DOHH2 (cell line): ENCODE data around the gene GMPR2.
"Not testable (repeated sequence)": the region's sequence is repeated elsewhere in the genome, so short reads cannot be mapped to it uniquely, and the experiment has no call there.

Experiments
- H3F3A ChIP-seq: fragments of 200-600 bp; sonication (generic), shearing (Covaris generic); 2 replicates; pipeline ENCODE4 v1.6.0; 2016; ENCODE audit warnings: antibody characterized with exemption, mild to moderate bottlenecking; ENCODE audit not compliant: control insufficient read depth, insufficient read depth
- H3K27ac ChIP-seq: fragments of 200-600 bp; sonication (generic); 2 replicates; pipeline ENCODE4 v1.5.1; 2014; ENCODE audit warnings: low read depth, mild to moderate bottlenecking, low read length, moderate library complexity
- H3K27me3 ChIP-seq: fragments of 200-600 bp; sonication (generic); 2 replicates; pipeline ENCODE4 v1.6.1; 2014; ENCODE audit warnings: mild to moderate bottlenecking, low read length, mixed read lengths; ENCODE audit not compliant: control insufficient read depth
- H3K36me3 ChIP-seq: fragments of 200-600 bp; sonication (generic); 2 replicates; pipeline ENCODE4 v1.6.1; 2014; ENCODE audit warnings: mild to moderate bottlenecking, low read length, moderate library complexity, mixed read lengths; ENCODE audit not compliant: control insufficient read depth
- H3K4me1 ChIP-seq: fragments of 200-600 bp; sonication (generic); 2 replicates; pipeline ENCODE4 v1.6.1; 2014; ENCODE audit warnings: mild to moderate bottlenecking, low read length, mixed read lengths; ENCODE audit not compliant: control insufficient read depth
- H3K4me2 ChIP-seq: fragments of 200-600 bp; sonication (generic); 2 replicates; pipeline ENCODE4 v1.6.0; 2014; ENCODE audit warnings: mild to moderate bottlenecking, low read length, moderate library complexity
- H3K4me3 ChIP-seq: fragments of 200-600 bp; sonication (generic); 2 replicates; pipeline ENCODE4 v1.5.1; 2014; ENCODE audit warnings: mild to moderate bottlenecking, low read length, mixed read lengths
- H3K79me2 ChIP-seq: fragments of 200-600 bp; sonication (generic); 2 replicates; pipeline ENCODE4 v1.6.1; 2014; ENCODE audit warnings: mild to moderate bottlenecking, low read length, mixed read lengths; ENCODE audit not compliant: control insufficient read depth
- H3K9me2 ChIP-seq: fragments of 200-600 bp; sonication (generic); replicated peaks from 2 replicates; pipeline ENCODE4 v1.6.1; 2014; ENCODE audit warnings: mild to moderate bottlenecking, low read length, mixed read lengths; ENCODE audit not compliant: control insufficient read depth
- H3K9me3 ChIP-seq: fragments of 200-600 bp; sonication (generic); 2 replicates; pipeline ENCODE4 v1.6.1; 2014; ENCODE audit warnings: antibody characterized with exemption, low read length, mixed read lengths; ENCODE audit not compliant: control insufficient read depth, insufficient read depth
- H4K20me1 ChIP-seq: fragments of 200-600 bp; sonication (generic); 2 replicates; pipeline ENCODE4 v1.6.0; 2014; ENCODE audit warnings: low read depth, mild to moderate bottlenecking, antibody characterized with exemption, low read length, moderate library complexity; ENCODE audit not compliant: control insufficient read depth, insufficient read depth
- CTCF ChIP-seq: fragments of 200-600 bp; sonication (generic); IDR thresholded peaks from one replicate; pipeline ENCODE4 v1.5.1; 2014; ENCODE audit warnings: antibody characterized with exemption, mild to moderate bottlenecking, low read depth, low read length; ENCODE audit not compliant: poor library complexity, severe bottlenecking
- EZH2phosphoT487 ChIP-seq: fragments of 200-600 bp; sonication (generic); IDR thresholded peaks from 2 replicates; pipeline ENCODE4 v1.6.1; 2017; ENCODE audit warnings: borderline replicate concordance, mild to moderate bottlenecking, antibody characterized with exemption, low read length, moderate library complexity, mixed read lengths

GMPR2 gene

GRCh38 chr14:24243336-24243836 lies 10.7 kb downstream of the GMPR2 start:
- peak overlapping the region; percentile 86 for H3K4me2 ChIP-seq
- H3K27me3 ChIP-seq: no peaks in the 10 kb centered on the region
- H3K36me3 ChIP-seq: peaks cover 29% of the 10 kb centered on the region
- no peaks in the 10 kb centered on the region for H3K9me2 ChIP-seq
- H3K4me1 ChIP-seq: peaks cover 25% of the 10 kb centered on the region
- no peaks in the 10 kb centered on the region for H3K9me3 ChIP-seq
- H3K27ac ChIP-seq: peak overlapping the region; percentile 86
- peak overlapping the region; percentile 88 for H3K4me3 ChIP-seq
- TF ChIP-seq EZH2phosphoT487: no peak
- no peak for TF ChIP-seq CTCF
- H4K20me1 ChIP-seq: no peaks in the 10 kb centered on the region
- H3F3A ChIP-seq: peaks cover 3% of the 10 kb centered on the region
- peaks cover 17% of the 10 kb centered on the region for H3K79me2 ChIP-seq

- H3K9me2 ChIP-seq, H3K36me3 ChIP-seq, H4K20me1 ChIP-seq, H3F3A ChIP-seq, H3K9me3 ChIP-seq, H3K27me3 ChIP-seq, H3K4me2 ChIP-seq, H3K27ac ChIP-seq, H3K4me3 ChIP-seq: not testable (repeated sequence)
- peaks cover 17% of the 10 kb centered on the region for H3K79me2 ChIP-seq
- peaks cover 21% of the 10 kb centered on the region for H3K4me1 ChIP-seq
These were observed 12.6 kb downstream of the GMPR2 start for GRCh38 chr14:24245350-24245749.

GRCh38 chr14:24246765-24247212 lies 14.1 kb downstream of the GMPR2 start:
- no peak for TF ChIP-seq CTCF
- no peak for TF ChIP-seq EZH2phosphoT487
- Histone ChIP-seq H3K4me1 (peaks cover 10% of the 10 kb centered on the region), H4K20me1 (no peaks in the 10 kb centered on the region), H3F3A (peaks cover 3% of the 10 kb centered on the region), H3K4me2 (no peak overlapping the region), H3K9me3 (no peaks in the 10 kb centered on the region), H3K36me3 (no peaks in the 10 kb centered on the region), H3K9me2 (no peaks in the 10 kb centered on the region), H3K79me2 (peaks cover 3% of the 10 kb centered on the region), H3K27ac (no peak overlapping the region), H3K27me3 (no peaks in the 10 kb centered on the region), H3K4me3 (no peak overlapping the region)

GRCh38 chr14:24247422-24247821 lies 14.7 kb downstream of the GMPR2 start:
- H3K27ac ChIP-seq: no peak overlapping the region
- H3K9me3 ChIP-seq: no peaks in the 10 kb centered on the region

More at GRCh38 chr14:24247422-24247821, 14.7 kb downstream of the GMPR2 start:
- H3K4me2 ChIP-seq: no peak overlapping the region
- H3K79me2 ChIP-seq: no peaks in the 10 kb centered on the region
- peaks cover 3% of the 10 kb centered on the region for H3F3A ChIP-seq
- H4K20me1 ChIP-seq: no peaks in the 10 kb centered on the region
- H3K4me3 ChIP-seq: no peak overlapping the region
- H3K27me3 ChIP-seq: no peaks in the 10 kb centered on the region
- H3K4me1 ChIP-seq: peaks cover 10% of the 10 kb centered on the region
- H3K36me3 ChIP-seq: no peaks in the 10 kb centered on the region
- TF ChIP-seq EZH2phosphoT487: no peak
- no peak for TF ChIP-seq CTCF
- no peaks in the 10 kb centered on the region for H3K9me2 ChIP-seq
